HG03439 (cell line): Measurements from ENCODE around the gene DYNLRB1.

Experiments used
- ATAC-seq: cut with Tn5 transposase; IDR thresholded peaks from one replicate; pipeline ENCODE4 v1.9.1; 2021; ENCODE audit warnings: mild to moderate bottlenecking, moderate library complexity; ENCODE audit not compliant: unreplicated experiment

Gene DYNLRB1

DNA sequence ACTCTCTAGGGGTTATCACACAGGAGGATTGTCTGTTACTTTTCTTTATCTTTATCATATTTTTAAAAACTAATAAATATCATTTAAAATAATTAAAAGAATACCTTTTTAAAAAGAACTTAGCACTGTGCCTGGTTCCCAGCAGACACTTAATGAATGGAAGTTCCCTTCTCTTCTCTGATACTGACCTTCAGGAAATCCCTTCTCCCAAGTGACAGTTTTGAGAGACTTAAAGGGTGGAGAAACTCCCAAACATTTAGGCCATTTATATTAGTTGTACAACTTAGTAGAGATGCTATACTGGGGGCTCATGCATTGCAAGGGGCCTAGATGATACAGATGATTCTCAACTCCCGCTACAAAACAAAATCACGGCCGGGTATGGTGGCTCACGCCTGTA is 60.8 kb downstream of the DYNLRB1 start:
- no peak for ATAC-seq

- no peak for ATAC-seq
These were observed 61.8 kb downstream of the DYNLRB1 start for GRCh38 chr20:34578025-34578424.

DNA sequence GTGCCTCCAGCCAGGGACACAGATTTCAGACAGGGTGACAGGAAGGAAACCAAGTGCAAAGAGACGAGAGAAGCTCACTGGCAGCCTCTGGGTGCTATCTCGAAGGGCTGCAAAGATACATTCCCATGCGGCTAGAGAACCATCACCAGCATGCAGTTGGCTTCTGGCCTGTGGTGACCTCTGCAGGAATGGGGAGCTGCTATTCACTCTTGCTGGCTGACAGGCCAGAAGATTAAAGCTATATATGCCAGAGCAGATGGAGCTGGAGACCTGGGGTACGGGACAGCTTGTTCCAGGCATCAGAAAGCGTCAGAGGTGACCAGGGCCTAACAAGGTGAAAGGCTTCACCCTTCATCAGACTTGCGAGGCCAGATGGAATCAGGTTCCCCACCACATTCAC is 62.3 kb downstream of the DYNLRB1 start:
- ATAC-seq = no peak

GRCh38 chr20:34579191-34579978 is 63.2 kb downstream of the DYNLRB1 start:
- ATAC-seq = no peak

DNA sequence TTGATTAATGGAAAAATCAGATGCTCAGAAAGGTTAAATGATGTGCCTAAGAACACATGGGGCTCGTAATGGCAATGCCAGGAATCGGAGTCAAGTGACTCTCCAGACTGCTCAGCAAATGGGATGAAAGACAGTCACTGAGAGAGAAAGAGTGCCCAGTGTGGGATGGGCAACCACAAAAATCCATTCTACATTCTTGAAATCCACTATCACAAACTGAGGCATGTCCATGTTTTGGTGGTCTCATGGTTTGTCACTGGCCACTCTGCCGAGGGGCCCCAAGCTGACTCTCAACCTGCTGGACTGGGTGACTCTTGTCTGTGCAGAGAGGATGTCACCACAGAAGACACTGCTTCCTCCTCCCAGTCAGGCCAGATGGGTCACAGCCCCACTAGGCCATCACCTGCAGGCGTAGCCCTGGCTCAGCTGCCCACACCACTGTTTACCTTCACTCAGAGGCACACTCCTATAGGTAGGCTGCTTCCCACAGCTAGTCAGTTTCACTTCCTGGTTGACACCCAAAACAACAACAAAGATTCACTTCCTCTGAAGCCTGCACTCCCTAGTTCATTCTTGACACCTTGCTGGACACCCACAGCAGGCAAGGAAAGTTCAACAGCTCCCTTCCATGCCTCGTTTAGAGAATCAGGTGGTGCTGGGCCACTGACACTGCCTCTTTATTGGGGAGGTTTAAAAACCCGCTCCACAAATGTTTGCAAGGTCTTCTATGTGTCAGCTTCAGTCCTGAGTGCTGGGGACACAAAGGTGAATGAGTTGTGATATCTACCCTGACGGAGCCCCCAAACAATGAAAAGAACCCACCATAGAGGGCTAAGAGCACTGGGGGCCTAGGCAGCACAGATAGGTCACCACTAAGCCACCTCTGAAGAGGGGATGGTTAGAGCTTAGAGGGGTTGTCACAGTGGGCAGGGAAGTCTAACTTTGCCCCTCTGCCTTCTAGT is 64.0 kb downstream of the DYNLRB1 start:
- ATAC-seq = peak; percentile 45

- ATAC-seq = no peak
These were observed 65.3 kb downstream of the DYNLRB1 start for GRCh38 chr20:34581341-34582184.

GRCh38 chr20:34582221-34582620 is 66.0 kb downstream of the DYNLRB1 start:
- ATAC-seq = no peak

DNA sequence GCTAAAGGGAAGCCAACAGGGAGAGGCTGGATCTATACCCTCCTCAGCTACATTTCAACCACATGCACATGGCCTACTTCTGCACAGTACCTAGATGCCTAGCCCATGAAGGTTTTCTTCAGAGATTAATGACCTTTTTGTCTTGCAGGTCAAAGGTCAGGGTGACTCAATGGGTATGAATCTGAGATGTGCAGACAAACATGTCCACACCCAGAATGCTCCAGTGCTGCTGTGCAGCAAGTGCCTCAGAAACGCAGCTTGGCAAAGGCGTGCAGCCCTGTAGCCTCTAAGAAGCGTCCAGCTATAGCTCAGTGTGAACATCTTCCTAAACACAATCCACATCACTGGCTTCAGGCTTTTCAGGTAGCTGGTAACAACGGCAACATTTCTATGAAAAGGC is 66.7 kb downstream of the DYNLRB1 start:
- no peak for ATAC-seq

DNA sequence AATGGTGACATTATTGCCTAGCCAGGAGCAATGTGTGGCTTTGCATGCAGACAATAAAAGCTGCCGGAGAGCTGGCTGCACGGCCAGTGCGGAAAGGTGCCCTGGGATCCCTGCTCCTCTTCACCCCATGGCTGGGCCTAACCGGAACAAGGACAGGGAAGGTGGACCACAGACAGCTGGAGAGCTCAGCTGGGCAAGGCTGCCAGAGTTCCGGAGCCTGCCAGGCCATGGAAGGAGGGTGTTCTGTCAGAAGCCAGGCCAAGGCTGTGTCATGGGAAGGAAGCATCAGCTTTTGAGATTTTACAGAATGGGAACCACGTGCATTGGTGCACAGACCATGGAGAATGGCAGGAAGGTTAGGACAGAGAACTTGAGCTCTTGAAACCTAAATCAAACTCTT is 67.3 kb downstream of the DYNLRB1 start:
- ATAC-seq = no peak

GRCh38 chr20:34585019-34585418 is 68.8 kb downstream of the DYNLRB1 start:
- no peak for ATAC-seq

DNA sequence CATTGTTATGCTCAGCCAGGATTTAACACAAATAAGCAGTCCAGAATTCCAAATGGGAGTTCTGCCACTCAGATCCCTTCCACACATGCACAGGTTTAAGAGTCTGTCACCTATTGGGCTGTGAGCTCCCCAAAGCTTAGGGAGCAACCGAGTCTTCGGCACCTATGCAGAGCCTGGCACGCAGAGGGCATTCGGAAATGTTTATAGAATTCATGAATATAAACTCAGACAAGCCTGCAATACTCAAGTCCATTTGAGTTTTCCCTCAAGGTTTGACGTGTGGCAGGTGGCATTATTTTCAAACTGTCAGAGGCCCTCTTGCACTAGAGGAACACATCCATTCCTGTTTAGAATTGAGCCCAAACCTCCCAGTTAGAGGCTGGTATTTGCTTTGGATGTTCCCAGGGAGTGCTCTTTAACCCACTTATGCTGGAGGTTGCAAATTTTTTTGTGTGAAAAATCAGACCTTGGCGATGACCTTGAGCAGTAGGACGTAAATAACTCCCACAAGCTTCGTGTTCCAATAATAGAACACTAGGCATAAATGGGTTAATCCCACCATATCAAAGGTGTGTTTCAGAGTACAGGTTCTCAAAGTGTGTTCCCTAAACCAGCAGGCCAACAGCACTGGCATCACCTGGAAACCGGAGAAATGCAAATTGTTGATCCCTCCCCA is 70.4 kb downstream of the DYNLRB1 start:
- ATAC-seq = no peak
